Stimulated activated CD4-positive, alpha-beta T cell treated with anti-CD3 and anti-CD28 coated beads, Interleukin-2, amount 100 ng/mL, for 4 hours (primary cell): ENCODE results near the gene SEC61A2.
A peak's percentile ranks its signal among the peaks of the same experiment; 100 is the strongest.

Source experiments
- DNase-seq: peaks from one replicate; pipeline ENCODE4 v3.0.0-alpha.2; 2020; ENCODE audit warnings: low read depth

Gene SEC61A2

GRCh38 chr10:12196531-12197211 lies 67.2 kb downstream of the SEC61A2 start:
- DNase-seq: no peak

GRCh38 chr10:12198156-12198555 lies 68.7 kb downstream of the SEC61A2 start:
- DNase-seq: no peak

GRCh38 chr10:12200850-12201249 lies 71.4 kb downstream of the SEC61A2 start:
- DNase-seq: no peak

- DNase-seq: no peak
Measured at GRCh38 chr10:12201543-12201942, 72.1 kb downstream of the SEC61A2 start.

GRCh38 chr10:12202226-12202625 lies 72.7 kb downstream of the SEC61A2 start:
- DNase-seq: no peak

GRCh38 chr10:12205082-12205481 lies 75.6 kb downstream of the SEC61A2 start:
- no peak for DNase-seq

- DNase-seq: no peak
Measured at GRCh38 chr10:12207114-12207513, 77.6 kb downstream of the SEC61A2 start.

- DNase-seq: no peak
Measured at GRCh38 chr10:12208460-12208859, 79.0 kb downstream of the SEC61A2 start.

- DNase-seq: no peak
Measured at GRCh38 chr10:12212454-12212853, 83.0 kb downstream of the SEC61A2 start.

GRCh38 chr10:12213621-12214020 lies 84.1 kb downstream of the SEC61A2 start:
- no peak for DNase-seq

GRCh38 chr10:12214093-12214492 lies 84.6 kb downstream of the SEC61A2 start:
- no peak for DNase-seq

GRCh38 chr10:12214763-12215218 lies 85.3 kb downstream of the SEC61A2 start:
- peak; percentile 19 for DNase-seq
